Measurements from ENCODE around the gene FBXW12.

Gene FBXW12

DNA sequence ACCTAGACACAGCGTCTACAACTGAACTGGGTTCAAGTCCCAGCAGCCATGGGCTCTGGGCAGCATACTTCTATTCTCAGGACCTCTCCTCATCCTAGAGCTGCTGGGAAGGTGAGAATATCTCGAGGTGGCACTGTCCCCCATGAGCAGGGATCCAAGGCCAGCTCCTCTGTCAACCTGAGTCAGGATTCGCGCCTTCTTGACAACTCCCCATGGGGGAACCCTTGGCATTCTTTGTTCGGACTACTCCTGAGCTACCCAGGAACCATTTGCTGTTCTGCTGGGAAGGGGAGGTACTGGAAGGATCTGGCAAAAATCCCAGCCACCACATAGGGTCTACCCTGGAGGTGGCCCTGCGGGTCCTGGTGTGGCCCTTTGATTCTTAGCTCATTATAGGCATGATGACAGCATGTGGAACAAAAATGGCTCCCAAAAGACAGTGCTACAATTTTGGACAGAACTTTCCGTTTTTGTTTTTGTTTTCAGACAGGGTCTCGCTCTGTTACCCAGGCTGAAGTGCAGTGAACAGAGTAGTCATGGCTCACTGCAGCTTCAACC lies 35.6 kb downstream of the FBXW12 start:
- no peak for DNase-seq (ENCODE audit: low read depth in 2 of 2)

DNA sequence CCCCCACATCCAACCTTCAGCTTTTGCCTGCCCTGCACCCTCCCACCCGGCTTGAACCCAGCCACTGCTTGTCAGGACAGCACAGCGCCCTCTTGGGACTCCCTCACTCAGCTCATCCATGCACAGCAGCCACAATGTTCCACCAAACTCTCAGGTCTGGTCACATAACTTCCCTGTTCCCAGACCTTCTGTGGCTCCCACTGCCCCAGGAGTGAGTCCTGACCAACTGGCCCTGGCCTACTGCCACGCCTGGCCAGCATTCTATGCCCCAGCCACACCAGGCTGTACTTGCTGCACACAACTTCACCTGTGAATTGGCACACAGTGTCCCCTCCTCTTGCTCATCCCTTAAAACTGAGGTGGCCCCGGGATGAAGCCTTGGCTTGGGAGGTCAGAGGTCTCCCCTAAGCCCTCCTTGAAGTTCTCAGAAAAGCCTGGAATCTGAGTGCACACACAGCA lies 36.8 kb downstream of the FBXW12 start:
- no peak for DNase-seq (ENCODE audit: low read depth in 2 of 2)

DNA sequence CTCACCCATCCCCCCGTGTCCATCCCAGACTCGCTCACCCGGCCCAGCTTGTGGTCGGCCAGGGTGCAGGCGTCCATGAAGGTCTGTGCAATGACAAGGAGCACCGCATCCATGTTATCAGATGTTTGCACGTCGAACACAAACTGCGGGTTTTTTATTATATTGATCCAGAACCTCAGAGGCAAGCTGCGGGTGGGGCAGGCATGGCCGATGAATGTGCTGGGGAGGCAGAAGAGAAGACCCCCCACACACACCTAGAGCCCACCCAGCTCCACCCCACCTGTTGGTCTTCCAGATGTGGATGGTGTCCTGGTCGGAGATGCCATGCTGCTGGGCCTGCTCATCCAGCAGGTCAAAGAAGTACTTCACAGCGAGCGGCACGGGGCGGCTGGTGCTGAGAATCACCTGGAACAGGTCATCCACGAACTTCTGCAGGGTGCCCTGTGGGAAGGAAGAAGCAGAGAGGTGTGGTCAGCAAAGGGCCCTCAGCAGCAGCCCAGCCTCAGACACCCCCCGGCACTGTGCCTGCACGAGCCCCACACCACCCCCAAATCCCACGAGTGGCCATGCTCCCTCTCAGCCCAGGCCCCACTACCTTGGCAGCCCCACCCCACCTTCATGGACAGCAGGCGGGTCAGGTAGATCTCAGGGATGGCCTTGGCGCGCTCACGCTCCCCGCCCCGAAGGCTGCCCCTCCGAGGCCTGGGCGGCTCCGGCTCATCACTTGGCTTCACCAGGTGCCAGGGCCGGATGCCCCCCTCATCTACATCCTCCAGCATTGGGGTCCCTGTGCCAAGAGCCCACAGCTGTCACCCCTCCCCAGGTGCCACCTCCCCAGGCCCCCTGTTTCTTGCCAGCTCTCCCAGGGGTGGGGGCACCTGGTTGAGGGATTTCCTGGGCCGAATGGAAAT lies 37.5 kb downstream of the FBXW12 start:
- DNase-seq (ENCODE audit: low read depth in 2 of 2): no peak

- DNase-seq (ENCODE audit: low read depth in 2 of 2): no peak
Observed at GRCh38 chr3:48410205-48411040, 38.4 kb downstream of the FBXW12 start.

DNA sequence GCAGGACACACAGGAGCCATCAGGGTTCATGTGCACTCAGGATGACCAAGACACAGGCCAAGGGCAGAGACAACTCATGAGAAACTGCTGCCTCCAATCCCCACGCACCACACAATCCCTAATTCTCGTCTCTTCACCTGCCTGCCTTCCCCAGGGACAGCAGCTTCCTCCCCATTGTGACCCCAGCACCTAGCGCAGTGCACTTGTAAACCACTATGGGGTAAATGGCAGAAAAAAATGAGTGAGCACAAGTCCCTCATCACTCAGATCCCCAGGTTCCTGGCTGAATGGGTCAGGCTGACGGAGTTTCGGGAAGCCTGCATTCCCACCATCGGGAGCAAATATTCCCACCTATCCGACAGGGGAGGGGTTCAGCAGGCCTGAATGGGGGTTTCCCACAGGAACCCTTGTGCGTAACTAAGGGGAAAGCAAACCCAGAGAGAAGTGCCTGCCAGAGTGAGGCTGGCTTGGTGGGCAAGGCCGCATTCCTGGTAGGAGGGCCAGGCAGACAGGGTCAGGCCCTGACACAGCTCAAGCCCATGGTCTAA lies 39.1 kb downstream of the FBXW12 start:
- DNase-seq (ENCODE audit: low read depth in 2 of 2): no peak

- no peak for DNase-seq (ENCODE audit: low read depth in 2 of 2)
Observed at GRCh38 chr3:48411606-48412374, 39.8 kb downstream of the FBXW12 start.

DNA sequence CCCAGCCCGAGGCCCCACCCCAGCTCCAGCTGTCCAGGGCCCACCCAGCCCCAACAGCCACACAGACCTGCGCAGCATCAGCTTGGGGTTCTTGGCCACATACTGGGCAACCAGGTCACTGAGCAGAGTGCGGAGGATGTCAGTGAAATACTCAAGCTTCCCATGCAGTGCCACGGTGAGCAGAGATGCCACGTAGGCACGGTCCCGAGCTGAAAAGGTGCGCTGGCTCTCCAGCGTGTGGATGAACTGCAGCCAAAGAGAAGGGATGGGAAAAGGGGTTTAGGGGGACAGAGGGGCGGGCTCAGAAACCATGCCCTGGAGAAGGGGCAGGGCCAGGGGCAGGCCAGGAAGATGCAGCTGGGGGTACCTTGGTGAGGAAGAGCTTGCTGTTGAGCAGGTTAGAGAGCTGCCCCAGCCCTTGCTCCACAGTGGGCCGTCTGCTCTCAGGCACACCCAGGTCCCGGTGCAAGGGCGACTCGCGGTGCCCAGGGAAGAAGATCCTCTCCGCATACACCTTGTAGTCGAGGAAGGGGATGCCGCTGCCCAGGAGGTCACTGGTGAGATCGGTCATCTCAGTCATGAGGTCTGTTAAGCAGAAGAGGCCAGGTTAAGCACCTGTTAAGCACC lies 40.5 kb downstream of the FBXW12 start:
- no peak for DNase-seq (ENCODE audit: low read depth in 2 of 2)

DNA sequence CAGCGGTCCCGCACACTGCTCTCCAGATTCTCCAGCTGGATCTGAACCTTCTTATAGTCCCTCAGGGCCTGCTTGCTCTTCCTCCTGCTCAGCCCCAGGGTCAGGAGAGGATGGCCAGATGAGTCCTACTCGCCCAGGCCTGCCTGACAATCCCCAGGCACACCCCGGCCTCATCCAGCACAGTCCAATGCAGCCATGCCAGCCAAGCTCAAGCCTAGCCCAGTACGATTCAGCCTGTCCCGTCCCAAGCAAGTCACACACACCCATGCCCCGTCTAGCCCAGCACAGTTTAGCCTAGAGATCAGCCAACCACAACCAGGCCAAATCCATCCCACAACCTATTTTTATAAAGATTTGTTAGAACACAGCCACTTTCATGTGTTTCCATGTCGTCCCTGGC lies 41.1 kb downstream of the FBXW12 start:
- no peak for DNase-seq (ENCODE audit: low read depth in 2 of 2)

DNA sequence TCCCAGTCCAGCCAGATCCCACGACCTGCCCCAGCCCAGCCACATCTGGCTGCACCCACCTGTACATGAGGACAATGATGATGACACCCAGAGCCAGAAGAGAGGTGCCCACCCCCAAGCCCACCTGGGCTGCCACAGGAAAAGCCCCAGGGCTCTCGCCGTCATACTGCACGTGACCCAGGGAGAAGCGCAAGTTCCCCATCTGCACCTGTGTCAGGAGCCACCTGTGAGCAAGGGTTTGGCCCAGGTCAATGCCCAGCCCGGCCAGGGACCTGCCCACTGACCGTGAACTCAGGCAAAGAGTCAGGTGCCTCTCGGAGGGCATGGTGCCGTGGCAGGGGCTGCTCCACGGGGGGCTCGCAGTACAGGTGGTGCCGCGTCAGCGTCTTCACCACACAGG lies 41.6 kb downstream of the FBXW12 start:
- no peak for DNase-seq (ENCODE audit: low read depth in 2 of 2)

GRCh38 chr3:48414376-48415250 lies 42.6 kb downstream of the FBXW12 start:
- no peak for DNase-seq (ENCODE audit: low read depth in 2 of 2)

- no peak for DNase-seq (ENCODE audit: low read depth in 2 of 2)
Observed at GRCh38 chr3:48415251-48415953, 43.4 kb downstream of the FBXW12 start.

DNA sequence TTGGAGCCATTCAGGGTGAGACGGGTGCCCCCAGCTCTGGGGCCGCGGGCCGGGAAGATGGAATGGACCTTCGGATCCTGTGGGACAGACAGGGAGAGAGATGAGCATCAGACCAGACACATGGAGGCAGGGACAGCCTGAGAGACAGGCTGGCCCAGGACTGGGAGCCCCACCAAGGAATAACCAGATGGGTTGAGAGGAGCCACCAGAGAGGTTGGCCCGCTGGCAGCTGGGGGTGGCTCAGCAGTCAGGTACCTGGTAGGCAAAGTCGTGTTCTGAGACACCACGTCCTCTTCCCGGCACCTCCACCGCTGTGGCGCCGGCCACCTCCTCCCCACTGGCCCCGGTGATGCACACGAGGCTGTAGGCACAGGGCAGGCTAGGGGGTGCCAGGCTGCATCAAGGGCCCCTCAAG lies 44.1 kb downstream of the FBXW12 start:
- DNase-seq (ENCODE audit: low read depth in 2 of 2): no peak

DNA sequence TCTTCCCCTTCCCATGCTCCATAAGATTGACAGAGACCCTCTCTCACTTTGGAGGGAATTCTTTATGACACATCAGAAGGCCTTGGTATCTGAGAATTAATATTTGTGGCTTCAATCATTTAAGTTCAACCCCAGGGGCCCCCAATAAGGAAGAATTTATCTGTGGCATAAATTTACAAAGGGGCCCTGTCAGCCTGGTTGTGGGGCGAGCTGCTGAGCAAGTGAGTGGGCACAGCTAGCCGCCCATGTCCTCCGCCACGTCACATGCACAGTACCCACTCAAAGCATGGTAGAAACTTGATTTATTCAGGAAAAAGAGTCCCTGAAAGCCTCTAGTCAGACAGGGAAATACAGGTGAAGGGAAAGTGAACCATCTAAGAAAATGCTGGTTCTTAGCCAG lies 44.5 kb downstream of the FBXW12 start:
- no peak for DNase-seq (ENCODE audit: low read depth in 2 of 2)

DNA sequence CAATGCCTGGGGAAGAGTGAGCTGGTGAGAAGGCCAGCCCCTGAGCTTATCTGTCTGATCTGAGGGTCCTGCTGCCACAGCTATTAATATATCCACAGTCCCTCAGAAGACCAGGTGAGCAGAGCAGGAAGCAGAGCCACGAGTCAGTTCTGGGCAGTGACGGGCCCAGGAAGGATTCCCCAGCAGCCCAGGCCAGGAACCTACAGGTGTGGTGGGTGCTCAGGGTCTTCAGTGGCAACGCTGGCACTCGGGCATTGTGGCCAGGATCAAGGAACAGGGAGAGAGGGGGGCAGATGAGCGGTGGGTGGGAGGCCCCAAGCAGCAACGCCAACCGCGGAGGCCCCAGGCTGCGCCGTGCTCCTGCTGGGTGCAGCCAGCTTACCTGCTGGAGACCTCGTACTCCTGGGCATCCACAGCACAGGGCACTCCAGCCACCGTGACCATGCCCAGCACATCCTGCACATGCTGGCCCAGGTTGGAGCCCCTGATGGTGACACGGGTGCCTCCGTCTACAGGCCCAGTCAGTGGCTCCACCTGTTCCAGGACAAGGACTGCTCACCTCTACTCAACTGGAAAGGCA lies 45.6 kb downstream of the FBXW12 start:
- no peak for DNase-seq (ENCODE audit: low read depth in 2 of 2)

DNA sequence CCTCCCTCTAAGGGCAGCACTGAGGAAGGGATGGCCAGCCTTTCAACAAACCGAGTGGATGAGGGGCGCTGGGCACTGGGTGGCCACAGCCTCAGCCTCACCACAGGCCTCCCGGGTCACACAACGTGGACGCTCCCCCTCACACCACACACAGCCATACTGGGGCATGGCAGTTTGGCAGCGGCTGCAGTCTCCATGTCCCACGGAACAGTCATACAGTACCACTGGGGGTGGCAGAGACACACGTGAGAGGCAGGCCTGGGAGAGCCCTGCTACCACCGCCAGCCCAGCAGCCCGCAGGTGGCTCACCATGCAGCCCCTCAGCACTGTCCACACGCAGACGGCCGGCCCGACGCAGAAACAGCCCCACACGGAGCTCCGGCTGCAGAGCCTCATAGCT lies 46.1 kb downstream of the FBXW12 start:
- DNase-seq (ENCODE audit: low read depth in 2 of 2): no peak

DNA sequence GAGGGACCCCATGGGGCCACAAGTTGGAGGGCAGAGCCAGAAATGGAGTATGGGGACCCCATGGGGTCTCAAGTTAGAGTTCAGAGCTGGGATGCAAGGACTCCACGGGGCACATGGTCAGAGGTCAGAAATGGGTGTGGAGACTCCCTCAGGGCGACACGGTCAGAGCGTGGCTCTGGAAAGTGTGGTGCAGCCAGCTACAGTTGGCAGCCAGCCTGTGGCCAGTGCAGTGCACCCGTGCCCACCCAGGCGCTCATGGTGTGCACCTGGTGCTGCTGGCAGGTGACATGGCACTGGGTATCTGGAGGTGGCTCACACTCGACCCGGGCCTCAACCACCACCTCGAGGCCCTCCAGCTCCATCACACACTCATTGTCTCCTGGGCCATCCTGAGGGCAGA lies 46.6 kb downstream of the FBXW12 start:
- no peak for DNase-seq (ENCODE audit: low read depth in 2 of 2)

- DNase-seq (ENCODE audit: low read depth in 2 of 2): no peak
Observed at GRCh38 chr3:48419149-48419548, 47.1 kb downstream of the FBXW12 start.

GRCh38 chr3:48419597-48419996 lies 47.6 kb downstream of the FBXW12 start:
- DNase-seq (ENCODE audit: low read depth in 2 of 2): no peak

DNA sequence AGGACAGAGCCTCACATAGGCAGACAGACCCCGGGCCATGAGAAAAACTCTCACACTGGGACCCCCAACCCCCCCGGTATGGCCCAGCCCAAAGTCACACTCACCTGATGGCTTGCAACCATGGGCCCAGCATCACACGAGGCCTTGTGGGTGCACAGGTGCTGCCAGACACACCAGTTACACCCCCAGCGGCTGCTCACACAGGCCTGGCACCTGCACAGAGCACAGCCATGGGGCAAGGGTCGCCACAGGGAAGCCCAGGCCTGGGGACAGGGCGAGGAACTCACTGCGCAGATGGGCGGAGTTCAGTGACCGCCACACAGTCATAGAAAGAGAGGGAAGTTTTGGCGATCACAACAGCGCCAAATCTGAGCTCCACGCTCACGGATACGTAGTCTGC lies 48.5 kb downstream of the FBXW12 start:
- DNase-seq (ENCODE audit: low read depth in 2 of 2): no peak

Data from stimulated activated CD8-positive, alpha-beta memory T cell treated with anti-CD3 and anti-CD28 coated beads, Interleukin-15, amount 100 ng/mL, for 48 hours (primary cell).